ENCODE results near the gene SPAAR. TPM values are rescaled to one million over a fixed set of nuclear protein-coding genes. Genes with fewer than 3 reads are reported as not detected.

SPAAR gene
- total RNA-seq, 1 experiment from 2014 or later: not detected

- H3K9me3 ChIP-seq (ENCODE audit: control insufficient read depth, low read depth, low read length): no peaks in the 10 kb centered on the region
- Mint-ChIP-seq H3K9me3 (no peaks in the 10 kb centered on the region), H3K36me3 (ENCODE audit: insufficient read depth in 1 of 3, low read depth in 3 of 3) (no peaks in the 10 kb centered on the region), H3K4me3 (no peak overlapping the region), H3K27ac (no peak overlapping the region), H3K27me3 (ENCODE audit: low read depth) (peaks cover 8% of the 10 kb centered on the region), H3K4me1 (peaks cover 21 to 25% of the 10 kb centered on the region in 2 experiments)
- no peak overlapping the region for H3K9ac ChIP-seq (ENCODE audit: extremely low read depth, insufficient read length, low read length)
- no peak overlapping the region for H3K4me2 ChIP-seq (ENCODE audit: insufficient read depth, insufficient read length, low read length)
- H3K23me2 ChIP-seq (ENCODE audit: insufficient read length, low read depth, low read length, poor library complexity, severe bottlenecking): no peaks in the 10 kb centered on the region
- no peak overlapping the region for H2AFZ ChIP-seq (ENCODE audit: low read length)
- H4K20me1 ChIP-seq (ENCODE audit: control insufficient read depth, insufficient read depth, insufficient read length): no peaks in the 10 kb centered on the region
- H3K56ac ChIP-seq (ENCODE audit: insufficient read length, low read depth, low read length): no peak overlapping the region
- H4K8ac ChIP-seq (replicated peaks; ENCODE audit: insufficient read length, low read depth, low read length): no peak overlapping the region
- no peak overlapping the region for H4K5ac ChIP-seq (ENCODE audit: insufficient read length, low read depth, low read length)
- DNase-seq: no peak
- H2BK5ac ChIP-seq (ENCODE audit: insufficient read length, low read length): no peak overlapping the region
- no CpG with 5 or more reads among the region's 3 CpGs for WGBS (ENCODE audit: extremely low coverage, insufficient read length, low lambda C conversion rate)
- no peak overlapping the region for H3T11ph ChIP-seq (ENCODE audit: low read length)
- TF ChIP-seq CTCF (conservative IDR thresholded peaks at IDR 0.05): peak; percentile 83
- H3K27me3 ChIP-seq (ENCODE audit: insufficient read depth, low read length): no peaks in the 10 kb centered on the region
- H3K27ac ChIP-seq (ENCODE audit: insufficient read length, low read depth, low read length): no peak overlapping the region
- no peak overlapping the region for H3K23ac ChIP-seq (ENCODE audit: insufficient read length, low read depth, low read length)
- H3K4me1 ChIP-seq (ENCODE audit: insufficient read depth, low read length): peaks cover 5% of the 10 kb centered on the region; the same call in 1 of the 2 replicates
- no peaks in the 10 kb centered on the region for H3K79me2 ChIP-seq (ENCODE audit: insufficient read depth, low read length)
- H3K4ac ChIP-seq (ENCODE audit: low read depth, low read length): no peak overlapping the region
- H3K18ac ChIP-seq (ENCODE audit: insufficient read length, low read depth, low read length): no peak overlapping the region
- H3K14ac ChIP-seq (ENCODE audit: insufficient read depth, low read length): no peak overlapping the region
- H2BK15ac ChIP-seq (ENCODE audit: low read depth, low read length): no peak overlapping the region
- no peak overlapping the region for H2BK12ac ChIP-seq (ENCODE audit: insufficient read length, low read depth, low read length)
- H2BK20ac ChIP-seq (ENCODE audit: low read depth, low read length, poor library complexity, severe bottlenecking): no peak overlapping the region
- H2BK120ac ChIP-seq (ENCODE audit: low read depth, low read length, poor library complexity, severe bottlenecking): no peak overlapping the region
- no peak overlapping the region for H2AK5ac ChIP-seq (ENCODE audit: insufficient read length, low read length)
- no peaks in the 10 kb centered on the region for H3K79me1 ChIP-seq (ENCODE audit: insufficient read depth, low read depth, low read length, poor library complexity, severe bottlenecking)
- H4K91ac ChIP-seq (ENCODE audit: insufficient read length, low read depth, low read length): no peak overlapping the region
Observed at GRCh38 chr9:35903049-35903448, 6.2 kb upstream of the SPAAR start.
